AG04450 (cell line): ENCODE results near the gene GTF2E1. TPM values are rescaled to one million over a fixed set of nuclear protein-coding genes. Genes with fewer than 3 reads are reported as not detected.

Experiments
- CTCF ChIA-PET: fragments of 300-600, 350-600 bp; formaldehyde crosslinking; extraction: SDS; loops from one replicate; lab custom pipeline; 2022; ENCODE audit warnings: antibody characterized with exemption, inconsistent platforms; lab: Charles Lee
- POLR2A ChIA-PET: fragments of 350-600 bp; formaldehyde crosslinking; extraction: SDS; loops from one replicate; lab custom pipeline; 2021; ENCODE audit warnings: antibody characterized with exemption, inconsistent platforms; lab: Yijun Ruan, JAX
- DNase-seq: peaks from one replicate; pipeline ENCODE4 v3.0.0-alpha.2; 2011; ENCODE audit warnings: low read depth, low spot score
- H3K27ac ChIP-seq: one replicate; pipeline ENCODE4 v1.5.1; 2012; ENCODE audit warnings: low read depth, low read length, control low read depth
- H3K27me3 ChIP-seq: one replicate; pipeline ENCODE4 v1.6.0; 2012; ENCODE audit warnings: low read length; ENCODE audit not compliant: control insufficient read depth, insufficient read depth
- H3K4me3 ChIP-seq: 2 replicates; pipeline ENCODE4 v1.5.1; 2011; ENCODE audit warnings: mild to moderate bottlenecking, low read depth, low read length, control low read depth
- H3K9me3 ChIP-seq: 2 replicates; pipeline ENCODE4 v1.5.1; 2012; ENCODE audit warnings: low read length; ENCODE audit not compliant: control insufficient read depth, insufficient read depth
- CTCF ChIP-seq: IDR thresholded peaks from 2 replicates; pipeline ENCODE4 v1.5.1; 2011; ENCODE audit warnings: low read depth, low read length, control low read depth, inconsistent platforms
- polyA plus RNA-seq: library from polyadenylated mRNA; depleted of rRNA; stranded (reverse); fragments of >200 nt; gene quantifications from 2 replicates; pipeline ENCODE4 v1.2.3, GENCODE V29; 2011

The GTF2E1 gene
- polyA plus RNA-seq, 1 experiment: 15.5 TPM

GRCh38 chr3:120763601-120764000 lies 21.1 kb downstream of the GTF2E1 start:
- DNase-seq: no peak
- ChIA-PET CTCF (interaction anchor here (0.8 to 1.5 kb wide), 5 partner anchors 31 to 205 kb away, joined by 3 to 5 read pairs (median 3); no protein-coding TSS in a partner anchor), POLR2A (interaction anchor here (1.0 kb wide), 1 partner anchor 70 kb away, joined by 3 read pairs; no protein-coding TSS in a partner anchor)
- no peaks in the 10 kb centered on the region for H3K9me3 ChIP-seq
- no peaks in the 10 kb centered on the region for H3K27me3 ChIP-seq
- H3K4me3 ChIP-seq: no peak overlapping the region
- TF ChIP-seq CTCF: no peak
- H3K27ac ChIP-seq: no peak overlapping the region

GRCh38 chr3:120764206-120764605 lies 21.7 kb downstream of the GTF2E1 start:
- no peak overlapping the region for H3K27ac ChIP-seq
- no peak for TF ChIP-seq CTCF
- no peaks in the 10 kb centered on the region for H3K27me3 ChIP-seq
- H3K9me3 ChIP-seq: no peaks in the 10 kb centered on the region
- no peak for DNase-seq
- H3K4me3 ChIP-seq: no peak overlapping the region
- CTCF ChIA-PET: interaction anchor here (0.8 kb wide), 1 partner anchor 123 kb away, joined by 3 read pairs; no protein-coding TSS in a partner anchor
- POLR2A ChIA-PET: interaction anchor here (1.0 kb wide), 1 partner anchor 71 kb away, joined by 3 read pairs; no protein-coding TSS in a partner anchor

- ChIA-PET POLR2A (no interaction called here), CTCF (interaction anchor here (0.8 to 4.7 kb wide), 5 partner anchors 29 to 349 kb away, joined by 3 to 35 read pairs (median 4); no protein-coding TSS in a partner anchor)
- no peak overlapping the region for H3K4me3 ChIP-seq
- no peaks in the 10 kb centered on the region for H3K27me3 ChIP-seq
- H3K9me3 ChIP-seq: no peaks in the 10 kb centered on the region
- TF ChIP-seq CTCF: no peak
- no peak for DNase-seq
- no peak overlapping the region for H3K27ac ChIP-seq
Measured at GRCh38 chr3:120765830-120766493, 23.4 kb downstream of the GTF2E1 start.

GRCh38 chr3:120766576-120766975 lies 24.0 kb downstream of the GTF2E1 start:
- H3K27me3 ChIP-seq: no peaks in the 10 kb centered on the region
- no peak for DNase-seq
- CTCF ChIA-PET: interaction anchor here (1.6 to 4.7 kb wide), 3 partner anchors 28 to 206 kb away, joined by 7 to 35 read pairs (median 11); no protein-coding TSS in a partner anchor
- POLR2A ChIA-PET: no interaction called here
- no peak overlapping the region for H3K27ac ChIP-seq
- H3K9me3 ChIP-seq: no peaks in the 10 kb centered on the region
- no peak for TF ChIP-seq CTCF
- no peak overlapping the region for H3K4me3 ChIP-seq

GRCh38 chr3:120767106-120767505 lies 24.6 kb downstream of the GTF2E1 start:
- TF ChIP-seq CTCF: no peak
- no peaks in the 10 kb centered on the region for H3K9me3 ChIP-seq
- DNase-seq: peak; percentile 37
- CTCF ChIA-PET: interaction anchor here (1.0 to 4.7 kb wide), 4 partner anchors 27 to 208 kb away, joined by 3 to 35 read pairs (median 6); no protein-coding TSS in a partner anchor
- H3K4me3 ChIP-seq: no peak overlapping the region
- no peak overlapping the region for H3K27ac ChIP-seq
- no peaks in the 10 kb centered on the region for H3K27me3 ChIP-seq
- POLR2A ChIA-PET: no interaction called here
